Omental fat pad (tissue), 4 donors: Measurements from ENCODE around the gene MFAP3. TPM values are rescaled to one million over a fixed set of nuclear protein-coding genes. Genes with fewer than 3 reads are reported as not detected.

Experiments
- ATAC-seq: fragments of 150-250 bp; one replicate; pipeline ENCODE4 v1.9.1; 2016; ENCODE audit warnings: mild to moderate bottlenecking, moderate library complexity; ENCODE audit not compliant: low FRiP score
- DNase-seq: peaks from one replicate; pipeline ENCODE4 v3.0.0-alpha.2; 2019; ENCODE audit warnings: low spot score
- CTCF ChIP-seq, 3 donors: fragments of 450-650 bp; IDR thresholded peaks; one replicate each; pipeline ENCODE4 v1.5.1; 2016 to 2017; ENCODE audit warnings: antibody characterized with exemption in 3 of 3, mild to moderate bottlenecking in 3 of 3, moderate library complexity in 2 of 3
- total RNA-seq, 4 donors: library from RNA; depleted of rRNA; stranded (reverse); fragments of >200 nt; gene quantifications; one replicate each; pipeline ENCODE4 v1.1.0, GENCODE V29; 2016

MFAP3 gene
- total RNA-seq, 4 donors from 2014 or later = 33.1 to 99.6 (median 43.1) TPM

GRCh38 chr5:154088801-154089200 is 50.0 kb downstream of the MFAP3 start:
- no peak for ATAC-seq
- no peak for TF ChIP-seq CTCF (IDR thresholded peaks at IDR 0.05)
- no peak for DNase-seq

- ATAC-seq = no peak
- DNase-seq = no peak
- TF ChIP-seq CTCF (IDR thresholded peaks at IDR 0.05) = no peak
Observed at GRCh38 chr5:154090656-154091055, 51.9 kb downstream of the MFAP3 start.

GRCh38 chr5:154092356-154093141 is 53.8 kb downstream of the MFAP3 start:
- ATAC-seq (peak; percentile 19), DNase-seq (no peak)
- TF ChIP-seq CTCF (IDR thresholded peaks at IDR 0.05) = no peak

DNA sequence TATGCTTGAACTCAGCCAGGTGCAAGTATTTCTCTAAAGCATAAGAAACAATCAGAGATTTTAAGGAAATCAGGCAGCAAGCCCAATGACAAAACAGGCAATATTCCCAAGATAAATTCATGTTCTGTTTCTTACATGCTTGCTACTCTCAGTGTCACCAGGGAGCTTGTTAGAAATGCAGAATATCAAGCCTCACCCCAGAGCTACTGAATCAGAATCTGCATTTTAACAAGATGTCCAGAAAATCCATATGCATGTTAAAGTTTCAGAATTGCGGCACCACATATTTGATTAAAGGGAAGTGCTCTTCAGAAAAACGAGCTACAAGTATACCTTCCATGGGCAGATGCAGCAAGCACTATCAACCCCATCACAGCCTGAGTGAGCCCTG is 54.4 kb downstream of the MFAP3 start:
- ATAC-seq (no peak), DNase-seq (no peak)
- TF ChIP-seq CTCF (IDR thresholded peaks at IDR 0.05) = no peak

- DNase-seq (no peak), ATAC-seq (no peak)
- TF ChIP-seq CTCF (IDR thresholded peaks at IDR 0.05) = no peak
Observed at GRCh38 chr5:154095904-154096303, 57.1 kb downstream of the MFAP3 start.

DNA sequence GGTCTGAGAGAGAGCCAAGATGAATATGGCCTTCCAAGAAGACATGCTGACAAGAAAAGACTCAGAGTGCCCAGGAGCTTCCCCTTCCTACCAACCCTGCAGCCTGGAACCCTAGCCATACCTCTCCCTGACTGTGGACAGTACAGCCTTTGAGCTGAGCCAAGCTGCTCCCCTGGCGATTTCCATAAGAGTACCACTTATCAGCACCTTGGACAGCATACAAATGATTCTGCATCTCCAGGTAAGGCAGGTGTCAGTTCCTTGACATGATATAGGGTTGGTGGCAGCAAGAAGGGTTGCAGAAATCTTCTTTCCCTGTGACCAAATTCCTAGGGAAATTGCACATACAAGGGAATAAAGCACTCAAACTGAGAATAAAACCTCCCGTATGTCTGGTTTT is 58.3 kb downstream of the MFAP3 start:
- ATAC-seq = no peak
- TF ChIP-seq CTCF (IDR thresholded peaks at IDR 0.05) = no peak

GRCh38 chr5:154098465-154098864 is 59.7 kb downstream of the MFAP3 start:
- no peak for ATAC-seq

More for the DNA sequence above, 58.3 kb downstream of the MFAP3 start:
- no peak for DNase-seq

More at GRCh38 chr5:154098465-154098864, 59.7 kb downstream of the MFAP3 start:
- TF ChIP-seq CTCF (IDR thresholded peaks at IDR 0.05) = no peak
- DNase-seq = no peak
